Lower leg skin (tissue), 3 donors: ENCODE measurements around the gene SCG5.
"Not testable (repeated sequence)": the region's sequence is repeated elsewhere in the genome, so short reads cannot be mapped to it uniquely, and the experiment has no call there.

ENCODE experiments used
- POLR2A ChIP-seq, 2 donors: fragments of 450-650 bp; IDR thresholded peaks; one replicate each; pipeline ENCODE4 v1.6.1; 2016 to 2017; ENCODE audit warnings: antibody characterized with exemption in 2 of 2, mild to moderate bottlenecking in 1 of 2, moderate library complexity in 1 of 2
- TF ChIP-seq, protein P1 (sequence below), 3 donors: fragments of 450-650 bp; IDR thresholded peaks; one replicate each; pipeline ENCODE4 v1.5.1; 2016; ENCODE audit warnings: antibody characterized with exemption in 3 of 3, mild to moderate bottlenecking in 3 of 3, moderate library complexity in 2 of 3

GRCh38 chr15:32615051-32615870, 26.2 kb upstream of the SCG5 start, which contains the start of gene ARHGAP11A:
- TF ChIP-seq POLR2A (IDR thresholded peaks at IDR 0.05) = not testable (repeated sequence)
- TF ChIP-seq, protein P1, sequence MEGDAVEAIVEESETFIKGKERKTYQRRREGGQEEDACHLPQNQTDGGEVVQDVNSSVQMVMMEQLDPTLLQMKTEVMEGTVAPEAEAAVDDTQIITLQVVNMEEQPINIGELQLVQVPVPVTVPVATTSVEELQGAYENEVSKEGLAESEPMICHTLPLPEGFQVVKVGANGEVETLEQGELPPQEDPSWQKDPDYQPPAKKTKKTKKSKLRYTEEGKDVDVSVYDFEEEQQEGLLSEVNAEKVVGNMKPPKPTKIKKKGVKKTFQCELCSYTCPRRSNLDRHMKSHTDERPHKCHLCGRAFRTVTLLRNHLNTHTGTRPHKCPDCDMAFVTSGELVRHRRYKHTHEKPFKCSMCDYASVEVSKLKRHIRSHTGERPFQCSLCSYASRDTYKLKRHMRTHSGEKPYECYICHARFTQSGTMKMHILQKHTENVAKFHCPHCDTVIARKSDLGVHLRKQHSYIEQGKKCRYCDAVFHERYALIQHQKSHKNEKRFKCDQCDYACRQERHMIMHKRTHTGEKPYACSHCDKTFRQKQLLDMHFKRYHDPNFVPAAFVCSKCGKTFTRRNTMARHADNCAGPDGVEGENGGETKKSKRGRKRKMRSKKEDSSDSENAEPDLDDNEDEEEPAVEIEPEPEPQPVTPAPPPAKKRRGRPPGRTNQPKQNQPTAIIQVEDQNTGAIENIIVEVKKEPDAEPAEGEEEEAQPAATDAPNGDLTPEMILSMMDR (IDR thresholded peaks at IDR 0.05) = not testable (repeated sequence)
